ENCODE data around the gene RYR2. TPM values are rescaled to one million over a fixed set of nuclear protein-coding genes. Genes with fewer than 3 reads are reported as not detected.
"Not testable (repeated sequence)": the region's sequence is repeated elsewhere in the genome, so short reads cannot be mapped to it uniquely, and the experiment has no call there.

Gene RYR2
- total RNA-seq, 1 experiment from 2014 or later, result 0.27 TPM

DNA sequence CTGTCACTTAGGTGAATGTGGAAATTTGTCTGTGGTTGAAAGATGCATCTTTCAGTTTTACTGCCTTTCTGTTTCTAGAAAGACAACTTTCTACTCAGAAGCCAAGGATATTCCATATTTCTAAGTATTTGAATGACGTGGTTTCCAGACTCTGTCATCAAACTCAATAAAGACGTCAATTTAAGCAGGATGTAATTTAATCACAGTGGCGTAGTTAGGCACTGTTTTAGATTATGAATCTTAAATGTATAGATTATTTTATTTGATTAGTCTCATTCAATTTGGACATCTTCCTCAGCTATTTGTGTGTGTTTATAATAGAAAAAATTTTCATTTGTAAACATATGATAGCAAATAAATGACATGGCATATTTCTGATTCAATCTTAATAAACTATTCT is 298.9 kb downstream of the RYR2 start:
- DNase-seq (ENCODE audit: low read depth), result no peak

DNA sequence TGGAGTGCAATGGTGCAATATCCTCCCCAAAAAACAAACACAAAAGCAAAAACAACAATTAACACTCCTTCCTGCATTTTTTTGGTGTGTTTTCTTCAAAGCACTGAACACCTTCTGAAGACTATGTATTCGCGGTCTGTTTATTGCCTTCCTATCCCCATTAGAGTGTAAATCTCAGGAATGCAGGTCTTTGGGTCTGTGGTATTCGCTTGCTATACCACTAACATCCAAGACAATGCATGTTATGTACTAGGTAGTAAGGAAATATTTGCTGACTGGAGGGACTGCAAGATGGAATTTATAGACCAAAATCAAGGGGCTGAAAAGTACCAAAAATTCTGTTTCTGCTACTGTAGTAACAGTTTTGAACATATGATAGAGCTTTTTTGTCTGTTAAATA is 299.4 kb downstream of the RYR2 start:
- no peak for DNase-seq (ENCODE audit: low read depth)

DNA sequence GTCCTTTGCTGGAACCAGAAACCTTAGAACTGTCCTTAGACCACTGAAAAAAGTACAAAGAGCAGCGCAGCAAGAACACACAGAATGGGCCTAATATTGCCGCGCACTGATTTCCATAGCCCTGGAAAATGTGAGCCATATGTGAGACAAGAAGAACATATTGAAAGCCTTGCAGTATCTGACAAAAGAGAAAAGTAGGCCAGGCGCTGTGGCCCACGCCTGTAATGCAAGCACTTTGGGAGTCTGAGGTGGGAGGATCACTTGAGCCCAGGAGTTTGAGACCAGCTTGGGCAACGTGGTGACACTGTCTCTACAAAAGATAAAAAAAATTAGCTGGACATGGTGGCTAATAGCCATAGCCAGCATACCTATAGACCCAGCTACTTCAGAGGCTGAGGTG is 300.7 kb downstream of the RYR2 start:
- no peak for DNase-seq (ENCODE audit: low read depth)

DNA sequence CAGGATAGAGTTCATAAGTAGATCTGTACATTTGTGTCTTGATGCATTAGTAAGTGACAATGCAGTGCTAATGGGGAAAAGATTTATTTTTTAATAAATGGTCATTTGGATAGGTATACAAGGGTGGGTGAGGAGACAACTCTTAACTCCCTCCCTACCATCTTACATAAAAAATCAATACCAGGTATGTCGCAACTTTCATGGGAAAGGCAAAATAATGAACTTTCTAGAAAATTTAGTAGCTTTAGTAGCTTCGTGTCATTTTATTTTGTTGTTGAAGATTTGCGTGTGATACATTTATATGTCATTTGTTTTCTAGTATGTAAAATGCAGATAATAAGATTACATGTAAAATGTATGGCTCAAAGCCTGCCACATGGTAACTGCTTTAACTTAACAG is 310.8 kb downstream of the RYR2 start:
- DNase-seq (ENCODE audit: low read depth), result no peak

DNA sequence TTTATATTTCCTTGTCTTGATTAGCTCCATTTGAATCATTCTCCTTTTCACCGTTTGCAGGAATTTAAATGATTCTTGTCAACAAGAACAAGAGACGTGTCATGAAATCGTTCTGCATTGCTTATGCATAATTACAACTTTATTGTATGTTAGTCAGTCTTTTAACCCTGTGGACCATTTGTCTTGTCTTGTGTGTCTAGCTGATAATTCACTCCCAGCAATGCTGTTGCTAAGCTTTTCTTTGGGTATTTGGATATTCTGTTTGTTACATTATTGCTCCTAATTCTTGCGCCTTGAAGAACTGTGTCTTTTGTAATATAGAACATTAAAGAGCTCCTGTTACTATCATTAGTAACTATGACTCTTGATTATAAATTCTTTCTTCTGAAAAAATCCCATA is 311.9 kb downstream of the RYR2 start:
- DNase-seq (ENCODE audit: low read depth), result no peak

DNA sequence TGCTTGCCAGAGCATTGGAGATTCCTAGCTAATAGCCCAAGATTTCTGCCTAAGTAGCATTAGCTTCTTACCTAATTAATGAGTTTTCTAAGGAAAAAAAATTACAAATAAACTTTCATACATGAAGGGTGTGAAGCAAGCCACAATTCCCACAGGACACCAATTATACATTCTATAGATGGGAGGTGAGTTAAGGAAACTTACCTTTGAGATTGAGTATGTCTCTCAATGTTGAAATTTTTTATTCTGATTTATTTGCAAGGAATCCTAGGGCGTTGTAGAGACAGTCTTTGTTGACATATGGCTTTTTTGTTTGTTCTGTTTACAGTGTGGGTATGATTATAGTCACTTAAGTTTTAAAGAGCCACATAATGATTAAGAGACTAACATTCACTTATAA is 313.0 kb downstream of the RYR2 start:
- no peak for DNase-seq (ENCODE audit: low read depth)

DNA sequence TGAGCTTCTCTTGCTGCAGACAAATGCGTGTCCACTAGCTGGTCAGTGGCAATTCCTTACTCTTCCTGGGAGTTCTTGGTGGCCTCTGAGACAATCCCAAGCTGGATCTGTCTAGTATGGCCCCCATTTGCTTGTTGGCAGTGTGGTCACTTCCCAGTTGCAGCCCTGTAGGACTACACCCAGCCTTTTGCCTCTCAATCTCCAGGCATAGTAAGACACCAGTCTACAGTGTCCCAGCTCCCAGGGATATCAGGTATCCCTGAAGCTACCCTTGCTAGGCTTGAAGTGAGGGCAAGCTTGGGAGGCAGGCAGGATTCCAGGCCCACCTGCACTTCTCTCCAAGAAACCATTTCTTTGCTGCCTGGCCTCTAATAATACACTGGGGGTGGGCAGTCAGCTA is 316.6 kb downstream of the RYR2 start:
- no peak for DNase-seq (ENCODE audit: low read depth)

DNA sequence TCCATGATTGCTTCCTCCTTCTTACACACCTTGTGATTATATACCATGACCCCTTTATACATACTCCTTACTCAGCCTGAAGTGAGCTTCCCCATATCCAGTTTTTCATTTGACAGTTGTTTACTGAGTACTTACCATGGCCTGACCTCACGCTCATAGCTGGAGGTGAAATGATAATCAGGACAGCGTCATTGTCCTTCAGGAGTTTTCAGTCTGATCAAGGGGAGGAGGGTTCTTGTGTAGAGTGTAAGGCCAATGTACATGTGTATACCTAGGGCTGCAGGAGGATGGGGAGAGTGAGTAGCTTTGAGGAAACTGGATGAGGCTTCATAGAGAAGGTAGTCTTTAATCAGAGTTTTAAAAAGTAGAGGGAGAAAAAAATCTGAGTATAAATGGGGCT is 325.8 kb downstream of the RYR2 start:
- DNase-seq (ENCODE audit: low read depth), result no peak

DNA sequence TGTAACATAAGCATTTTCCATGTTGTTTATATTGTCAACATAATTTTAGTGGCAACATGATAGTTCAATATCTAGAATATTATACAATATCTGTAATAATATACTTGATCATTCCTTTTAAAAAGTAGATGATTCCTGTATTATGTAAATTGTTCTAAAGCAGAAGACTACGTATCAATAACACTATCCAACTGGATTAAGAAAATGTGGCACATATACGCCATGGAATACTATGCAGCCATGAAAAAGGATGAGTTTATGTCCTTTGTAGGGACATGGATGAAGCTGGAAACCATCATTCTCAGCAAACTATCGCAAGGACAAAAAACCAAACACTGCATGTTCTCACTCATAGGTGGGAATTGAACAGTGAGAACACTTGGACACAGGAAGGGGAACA is 329.5 kb downstream of the RYR2 start:
- not testable (repeated sequence) for DNase-seq (ENCODE audit: low read depth)

DNA sequence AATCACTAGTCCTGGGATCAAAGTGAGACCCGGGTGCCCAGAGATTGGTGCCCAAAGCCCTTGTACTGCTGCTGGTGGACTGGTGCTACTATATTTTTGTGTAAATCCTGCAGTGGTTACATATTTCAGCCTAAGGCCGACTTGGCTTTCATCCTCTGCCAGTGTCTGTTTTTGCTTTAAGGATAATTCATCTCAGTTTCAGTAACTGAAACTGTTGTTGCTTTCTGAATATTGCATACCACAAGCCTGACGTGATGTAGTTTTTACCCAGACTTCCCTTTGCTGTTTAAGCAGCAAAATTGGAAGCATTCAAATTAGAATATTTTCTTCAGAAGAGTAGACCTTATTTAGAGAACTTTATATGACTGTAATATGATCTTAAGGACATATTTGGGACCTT is 341.8 kb downstream of the RYR2 start:
- peak; percentile 9 for DNase-seq (ENCODE audit: low read depth)

DNA sequence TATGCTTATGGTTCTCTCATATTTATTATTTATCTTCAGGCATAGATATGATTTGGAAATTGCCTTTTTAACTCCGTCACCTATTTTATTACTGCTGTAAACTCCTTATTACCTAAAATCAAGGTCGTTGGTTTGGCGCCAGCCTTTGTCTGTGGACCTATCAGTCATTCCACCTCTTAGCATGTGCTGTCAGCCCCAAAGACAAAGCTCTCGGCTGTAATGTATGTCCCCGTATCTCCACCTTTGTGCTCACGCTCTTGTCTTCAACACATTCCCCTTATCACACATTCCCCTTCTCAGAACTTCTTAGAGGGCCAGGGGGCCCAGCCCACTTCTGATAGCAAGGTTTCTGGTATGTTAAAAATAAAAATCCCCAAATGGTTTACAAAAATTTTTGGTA is 342.2 kb downstream of the RYR2 start:
- no peak for DNase-seq (ENCODE audit: low read depth)

DNA sequence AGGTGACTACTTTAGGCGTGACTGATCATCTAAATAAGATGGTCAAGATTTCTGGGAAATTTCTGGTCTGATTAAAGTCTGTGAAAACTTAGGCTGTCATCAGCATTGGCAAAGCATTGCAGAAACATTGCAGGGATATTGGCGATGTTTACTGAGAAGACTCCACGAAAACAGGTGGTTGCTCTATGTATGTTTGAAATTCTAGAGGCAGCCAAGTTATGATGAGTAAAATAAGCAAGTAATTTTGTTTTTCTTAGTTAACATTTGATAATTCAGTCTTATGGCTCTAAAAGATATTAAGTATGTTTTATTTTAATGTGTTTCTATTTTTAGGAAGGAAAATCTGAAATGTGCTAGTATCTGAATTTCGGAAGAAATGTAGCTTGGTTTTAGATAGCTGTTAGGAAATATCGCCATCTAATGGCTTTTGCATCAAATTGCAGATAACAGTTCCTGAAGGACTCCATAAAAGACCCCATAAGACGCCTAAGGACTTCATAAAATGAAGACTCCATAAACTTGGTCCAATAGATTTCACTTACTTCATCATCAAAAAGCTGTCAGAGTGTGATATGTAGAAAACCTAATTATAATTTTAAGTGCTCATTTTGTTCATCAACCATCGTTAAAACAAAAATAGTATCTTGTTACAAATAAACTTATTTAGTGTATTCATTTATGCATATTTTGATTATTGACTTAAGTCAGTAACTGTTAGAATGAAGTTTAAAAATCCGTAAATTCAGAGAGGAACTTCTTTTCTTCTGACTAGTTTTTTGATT is 344.6 kb downstream of the RYR2 start:
- DNase-seq (ENCODE audit: low read depth), result peak; percentile 11

DNA sequence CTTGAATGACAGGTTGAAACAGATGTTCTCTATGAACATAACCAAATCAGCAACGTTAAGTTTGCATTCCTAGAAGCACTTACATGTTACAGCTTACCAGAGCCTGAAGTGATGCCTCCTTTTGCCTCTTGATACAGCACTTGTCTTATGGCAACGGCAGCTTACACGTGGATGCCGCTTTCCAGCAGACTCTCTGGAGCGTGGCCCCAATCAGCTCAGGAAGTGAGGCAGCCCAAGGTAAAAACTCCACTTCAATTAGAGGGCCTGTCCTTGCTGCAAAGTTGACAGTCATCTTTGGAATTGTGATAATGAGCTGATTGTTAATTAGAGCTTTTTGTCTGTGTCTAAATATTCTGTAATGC is 345.1 kb downstream of the RYR2 start:
- DNase-seq (ENCODE audit: low read depth), result no peak

DNA sequence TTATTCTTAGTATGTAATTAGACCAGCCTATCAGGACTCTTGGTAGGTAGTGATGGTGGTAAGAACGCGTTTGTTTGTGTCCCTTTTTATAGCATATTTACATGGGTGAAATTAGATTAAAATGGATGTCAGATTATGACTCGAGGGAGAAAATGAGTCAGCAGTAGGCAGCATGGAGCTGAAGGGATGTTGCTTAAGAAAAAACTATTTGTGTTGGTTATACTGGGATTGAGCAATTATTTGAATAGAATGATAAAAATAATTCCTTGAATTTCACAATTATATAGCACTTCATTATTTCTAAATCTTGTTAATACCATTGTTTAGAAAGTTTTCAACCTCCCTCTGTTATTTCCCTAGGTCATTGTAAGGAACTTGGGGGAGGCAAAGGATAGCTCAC is 348.8 kb downstream of the RYR2 start:
- DNase-seq (ENCODE audit: low read depth), result no peak

DNA sequence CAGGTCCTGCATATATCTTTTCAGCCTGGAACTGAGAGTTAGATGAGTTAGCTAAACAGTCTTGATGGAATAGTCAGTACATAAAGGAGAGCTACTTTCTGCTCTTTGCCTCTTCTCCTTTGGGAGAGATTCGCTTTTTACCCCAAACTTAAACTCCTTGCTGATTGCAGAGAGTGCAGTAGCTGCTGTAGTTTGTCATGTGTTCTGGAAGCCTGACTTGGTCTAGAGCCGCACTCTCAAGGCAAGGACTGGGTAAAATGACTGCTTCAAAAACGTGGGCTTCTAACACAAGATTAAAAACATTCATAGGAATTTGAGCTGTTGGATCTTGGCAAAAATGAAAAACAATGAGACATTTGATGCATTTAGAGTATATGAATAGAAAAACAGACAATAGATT is 351.6 kb downstream of the RYR2 start:
- DNase-seq (ENCODE audit: low read depth), result no peak

DNA sequence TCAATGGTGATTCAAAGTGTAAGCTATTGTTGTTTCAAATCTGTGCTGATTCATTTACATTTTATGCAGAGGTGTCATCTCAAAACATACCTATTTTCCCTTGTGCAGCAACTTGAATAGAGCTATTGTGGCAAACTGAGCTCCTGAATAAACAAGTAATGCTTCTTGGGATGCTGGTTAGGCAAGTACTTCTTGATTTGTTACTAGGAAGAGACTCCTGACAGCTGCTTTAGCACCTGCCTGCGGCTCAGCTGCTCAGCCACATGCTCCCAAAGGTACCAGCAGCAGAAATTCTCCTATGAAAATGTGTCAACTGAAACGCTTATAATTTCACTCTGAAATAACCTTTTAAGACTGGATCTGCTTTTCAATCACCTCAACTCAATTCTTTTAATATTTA is 352.3 kb downstream of the RYR2 start:
- DNase-seq (ENCODE audit: low read depth), result no peak

DNA sequence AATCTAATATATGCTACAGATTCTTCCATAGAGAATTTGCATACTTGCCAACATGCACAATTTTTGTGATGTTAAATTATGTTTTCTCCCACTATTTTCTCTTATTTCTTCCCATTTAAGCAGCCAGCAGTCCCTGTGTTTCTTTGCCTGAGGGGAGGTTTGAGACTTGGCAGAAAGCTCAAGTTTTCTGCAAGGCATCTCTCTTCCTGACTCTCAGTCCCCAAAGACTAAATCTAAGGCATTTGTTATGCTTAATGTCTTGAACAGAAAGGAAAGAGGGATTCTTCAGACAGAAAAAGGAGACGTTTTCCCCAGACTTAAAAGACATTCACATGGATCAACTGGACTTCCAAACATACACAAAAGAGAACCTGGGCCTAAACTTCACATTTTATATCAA is 354.4 kb downstream of the RYR2 start:
- DNase-seq (ENCODE audit: low read depth), result no peak

DNA sequence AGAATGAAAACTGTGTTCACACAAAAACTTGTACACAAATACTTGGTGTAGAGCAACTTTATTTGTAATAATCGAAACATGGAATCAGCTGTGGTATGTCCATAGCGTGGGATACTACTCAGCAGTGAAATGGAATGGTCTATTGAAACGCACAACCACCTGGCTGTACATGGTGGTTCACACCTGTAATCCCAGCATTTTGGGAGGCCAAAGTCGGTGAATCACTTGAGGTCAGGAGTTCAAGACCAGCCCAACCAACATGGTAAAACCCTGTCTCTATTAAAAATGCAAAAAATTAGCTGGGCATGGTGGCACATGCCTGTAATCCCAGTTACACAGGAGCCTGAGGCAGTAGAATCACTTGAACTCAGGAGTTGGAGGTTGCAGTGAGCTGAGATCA is 356.8 kb downstream of the RYR2 start:
- no peak for DNase-seq (ENCODE audit: low read depth)

DNA sequence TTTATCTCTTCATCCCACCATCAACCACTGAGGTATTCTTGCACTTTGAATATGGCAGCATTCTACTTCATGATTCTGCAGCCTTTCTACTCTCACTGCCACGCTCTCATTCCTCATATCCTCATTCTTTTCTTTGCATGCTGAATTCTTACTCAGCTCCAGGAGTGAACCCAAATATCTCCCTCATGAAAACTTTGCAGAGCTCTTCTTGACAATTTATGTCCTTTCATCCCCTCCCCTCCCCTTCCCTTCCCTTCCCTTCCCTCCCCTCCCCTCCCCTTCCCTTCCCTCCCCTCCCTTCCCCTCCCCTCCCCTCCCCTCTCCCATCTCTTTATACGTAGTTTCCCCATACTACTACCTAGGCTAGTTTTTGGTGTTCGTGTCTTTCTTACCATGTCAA is 363.9 kb downstream of the RYR2 start:
- no peak for DNase-seq (ENCODE audit: low read depth)

DNA sequence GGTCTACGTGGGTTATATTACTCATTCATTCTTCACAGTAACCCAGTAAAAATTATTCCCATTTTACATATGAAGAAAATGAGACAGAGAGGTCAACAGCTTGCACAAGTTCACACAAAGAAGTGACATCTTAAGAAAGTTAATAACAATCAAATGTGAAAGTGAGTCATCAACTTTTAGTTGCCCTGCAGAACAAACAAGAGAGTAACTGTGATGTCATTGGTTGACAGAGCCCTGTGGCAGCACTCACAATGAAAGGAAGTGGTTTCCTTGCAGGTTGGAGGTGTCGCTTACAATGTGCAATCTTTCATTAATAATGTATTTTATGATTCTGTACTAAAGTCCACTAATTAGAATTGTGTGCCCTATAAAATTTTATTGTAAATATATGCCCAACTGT is 369.6 kb downstream of the RYR2 start:
- peak; percentile 18 for DNase-seq (ENCODE audit: low read depth)

DNA sequence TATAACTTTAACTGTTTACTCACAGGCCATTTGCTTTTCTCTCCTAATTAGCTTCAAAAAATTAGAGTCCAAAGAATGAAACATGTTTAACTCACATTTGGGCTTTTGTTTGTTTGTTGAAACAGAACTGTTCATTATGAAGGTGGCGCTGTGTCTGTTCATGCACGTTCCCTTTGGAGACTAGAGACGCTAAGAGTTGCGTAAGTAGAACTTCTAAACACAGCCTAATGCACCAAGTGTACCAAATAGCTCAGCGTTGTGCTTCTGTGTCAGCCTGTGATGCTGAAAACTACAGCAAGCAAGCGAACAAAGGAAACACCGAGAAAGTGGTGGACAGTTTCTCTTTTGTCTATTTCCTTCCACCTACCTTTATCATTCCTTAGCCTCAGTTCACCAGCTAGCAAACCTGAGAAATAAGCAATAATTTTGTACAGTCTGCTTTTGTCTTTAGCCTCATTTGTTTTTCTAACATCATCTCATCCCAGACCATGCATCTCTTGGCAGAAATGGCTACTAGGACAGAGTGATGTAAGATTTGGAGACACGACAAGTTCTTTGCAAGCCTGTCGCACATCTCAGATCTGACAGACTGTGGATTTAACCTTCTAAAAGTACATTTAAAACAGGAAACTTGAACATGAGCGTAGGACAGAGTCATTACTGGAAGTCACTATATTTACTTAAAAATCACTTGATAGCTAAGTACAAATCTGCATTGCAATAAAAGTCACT is 375.1 kb downstream of the RYR2 start:
- no peak for DNase-seq (ENCODE audit: low read depth)

DNA sequence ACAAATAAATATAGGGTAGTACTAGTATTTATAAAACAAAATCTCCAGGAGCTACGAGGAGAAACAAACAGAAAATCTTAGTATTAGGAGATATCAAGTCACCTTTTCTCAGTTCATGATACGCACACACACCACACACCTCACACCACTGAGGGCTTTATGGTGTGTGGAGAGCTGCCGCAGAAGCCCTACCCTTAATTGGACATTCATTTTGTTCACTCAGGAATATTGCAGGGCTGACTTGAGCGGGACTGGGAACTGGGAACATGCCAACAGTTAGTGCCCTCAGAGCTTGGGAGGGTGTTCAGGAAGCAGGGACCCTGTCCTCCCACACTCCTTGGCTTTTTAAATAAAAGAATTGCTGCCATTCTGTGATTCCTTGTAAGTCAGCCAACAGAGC is 386.8 kb downstream of the RYR2 start:
- DNase-seq (ENCODE audit: low read depth), result no peak

DNA sequence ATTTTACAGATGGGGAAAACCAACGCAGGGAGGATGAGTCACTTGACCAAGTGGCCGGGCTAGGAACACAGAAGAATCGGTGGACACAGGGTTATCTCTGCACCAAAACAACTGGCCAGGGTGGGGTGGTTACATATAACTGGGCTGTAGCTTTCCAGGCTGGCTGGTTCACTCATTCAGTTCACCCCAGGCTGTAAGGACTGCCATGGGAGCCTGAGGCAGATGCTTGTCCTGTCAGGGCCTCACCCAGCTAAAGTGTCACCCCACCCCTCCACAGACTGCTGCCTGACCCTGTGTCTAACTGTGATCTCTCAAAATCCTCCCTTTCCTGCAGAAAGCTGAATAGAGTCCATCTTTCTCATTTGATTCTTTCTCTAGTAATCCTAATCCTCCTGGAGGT is 387.3 kb downstream of the RYR2 start:
- no peak for DNase-seq (ENCODE audit: low read depth)

DNA sequence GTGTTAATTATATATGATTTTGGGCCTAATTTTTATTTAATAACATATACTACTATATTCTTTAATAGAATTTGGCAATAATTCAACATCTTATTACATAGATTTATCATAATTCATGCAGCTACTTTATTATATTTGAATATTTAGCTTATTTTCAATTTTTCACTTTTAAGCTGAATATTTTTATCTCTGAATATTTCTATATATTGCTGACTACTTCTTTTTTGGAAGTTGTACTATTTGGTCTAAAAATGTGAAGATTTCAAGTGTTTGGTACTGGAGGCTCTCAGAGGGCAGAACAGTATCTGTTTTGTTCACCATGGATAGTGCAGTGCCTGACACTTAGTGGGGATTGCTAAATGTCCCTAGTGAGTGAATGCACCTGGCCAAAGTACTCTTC is 389.5 kb downstream of the RYR2 start:
- DNase-seq (ENCODE audit: low read depth), result no peak

Measured in M059J (cell line).